ENCODE measurements around the gene ASS1.

The ASS1 gene

DNA sequence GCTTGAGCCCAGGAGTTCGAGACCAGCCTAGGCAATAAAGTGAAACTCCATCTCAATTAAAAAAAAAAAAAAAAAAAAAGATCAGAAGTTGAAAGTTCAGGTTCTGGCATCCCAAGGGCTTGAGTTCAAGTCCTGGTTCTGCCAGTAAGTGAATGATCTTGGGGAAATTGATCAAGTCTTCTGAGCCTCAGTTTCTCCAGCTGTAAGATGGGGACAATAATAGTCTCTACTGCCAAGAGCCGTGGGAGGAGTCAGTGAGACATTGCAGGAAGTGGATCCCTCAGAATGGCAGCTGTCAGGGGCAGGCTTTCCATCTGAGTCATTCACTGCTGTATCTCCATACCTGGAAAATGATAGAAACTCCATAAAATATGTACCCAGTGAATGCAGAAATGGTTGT lies 96.8 kb downstream of the ASS1 start:
- Histone ChIP-seq H3K4me3 (ENCODE audit: low read length) (no peak overlapping the region), H3K4me2 (ENCODE audit: low read length) (no peak overlapping the region), H3F3A (ENCODE audit: control insufficient read depth, insufficient read depth) (no peaks in the 10 kb centered on the region), H3K9me3 (ENCODE audit: control insufficient read depth, insufficient read depth, low read length) (no peaks in the 10 kb centered on the region), H3K27me3 (ENCODE audit: control insufficient read depth, low read length) (peaks cover 21% of the 10 kb centered on the region), H3K9me2 (replicated peaks; ENCODE audit: control insufficient read depth, low read length) (no peaks in the 10 kb centered on the region), H4K20me1 (ENCODE audit: control insufficient read depth, insufficient read depth, low read depth, low read length) (no peaks in the 10 kb centered on the region), H3K79me2 (ENCODE audit: control insufficient read depth, low read length) (no peaks in the 10 kb centered on the region), H3K4me1 (ENCODE audit: control insufficient read depth, low read length) (no peaks in the 10 kb centered on the region), H3K27ac (ENCODE audit: low read depth, low read length) (no peak overlapping the region), H3K36me3 (ENCODE audit: control insufficient read depth, low read length) (no peaks in the 10 kb centered on the region)
- no peak for TF ChIP-seq EZH2phosphoT487 (IDR thresholded peaks at IDR 0.05; ENCODE audit: borderline replicate concordance, low read length)
- TF ChIP-seq, protein P1, sequence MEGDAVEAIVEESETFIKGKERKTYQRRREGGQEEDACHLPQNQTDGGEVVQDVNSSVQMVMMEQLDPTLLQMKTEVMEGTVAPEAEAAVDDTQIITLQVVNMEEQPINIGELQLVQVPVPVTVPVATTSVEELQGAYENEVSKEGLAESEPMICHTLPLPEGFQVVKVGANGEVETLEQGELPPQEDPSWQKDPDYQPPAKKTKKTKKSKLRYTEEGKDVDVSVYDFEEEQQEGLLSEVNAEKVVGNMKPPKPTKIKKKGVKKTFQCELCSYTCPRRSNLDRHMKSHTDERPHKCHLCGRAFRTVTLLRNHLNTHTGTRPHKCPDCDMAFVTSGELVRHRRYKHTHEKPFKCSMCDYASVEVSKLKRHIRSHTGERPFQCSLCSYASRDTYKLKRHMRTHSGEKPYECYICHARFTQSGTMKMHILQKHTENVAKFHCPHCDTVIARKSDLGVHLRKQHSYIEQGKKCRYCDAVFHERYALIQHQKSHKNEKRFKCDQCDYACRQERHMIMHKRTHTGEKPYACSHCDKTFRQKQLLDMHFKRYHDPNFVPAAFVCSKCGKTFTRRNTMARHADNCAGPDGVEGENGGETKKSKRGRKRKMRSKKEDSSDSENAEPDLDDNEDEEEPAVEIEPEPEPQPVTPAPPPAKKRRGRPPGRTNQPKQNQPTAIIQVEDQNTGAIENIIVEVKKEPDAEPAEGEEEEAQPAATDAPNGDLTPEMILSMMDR (IDR thresholded peaks at IDR 0.05; ENCODE audit: low read depth, low read length, poor library complexity, severe bottlenecking): no peak

DNA sequence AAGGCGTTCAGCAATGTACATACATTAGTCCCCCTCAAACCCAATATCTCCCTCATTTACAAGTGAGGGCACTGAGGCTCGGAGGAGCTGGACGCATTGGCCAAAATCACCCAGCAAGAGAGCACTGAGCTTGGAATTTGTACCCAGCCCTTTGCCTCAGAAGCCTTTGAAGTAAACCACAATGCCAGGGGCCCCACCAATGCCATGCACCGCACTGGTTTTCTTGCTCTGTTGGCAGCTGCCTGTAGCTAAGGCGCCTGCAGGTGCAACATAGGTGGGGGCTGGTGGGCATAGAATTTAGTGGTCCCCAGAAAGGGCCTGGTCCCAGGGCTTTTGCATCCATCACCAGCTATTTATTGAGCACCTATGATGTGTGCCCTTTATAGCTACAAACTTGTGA lies 97.3 kb downstream of the ASS1 start:
- H3K4me1 ChIP-seq (ENCODE audit: control insufficient read depth, low read length): no peaks in the 10 kb centered on the region
- H4K20me1 ChIP-seq (ENCODE audit: control insufficient read depth, insufficient read depth, low read depth, low read length): no peaks in the 10 kb centered on the region
- H3F3A ChIP-seq (ENCODE audit: control insufficient read depth, insufficient read depth): no peaks in the 10 kb centered on the region
- H3K9me3 ChIP-seq (ENCODE audit: control insufficient read depth, insufficient read depth, low read length): no peaks in the 10 kb centered on the region
- no peak overlapping the region for H3K4me3 ChIP-seq (ENCODE audit: low read length)
- peaks cover 19% of the 10 kb centered on the region for H3K27me3 ChIP-seq (ENCODE audit: control insufficient read depth, low read length)
- no peaks in the 10 kb centered on the region for H3K9me2 ChIP-seq (replicated peaks; ENCODE audit: control insufficient read depth, low read length)
- no peak overlapping the region for H3K4me2 ChIP-seq (ENCODE audit: low read length)
- H3K36me3 ChIP-seq (ENCODE audit: control insufficient read depth, low read length): no peaks in the 10 kb centered on the region
- H3K27ac ChIP-seq (ENCODE audit: low read depth, low read length): no peak overlapping the region
- H3K79me2 ChIP-seq (ENCODE audit: control insufficient read depth, low read length): no peaks in the 10 kb centered on the region
- no peak for TF ChIP-seq EZH2phosphoT487 (IDR thresholded peaks at IDR 0.05; ENCODE audit: borderline replicate concordance, low read length)
- TF ChIP-seq, protein P1 (IDR thresholded peaks at IDR 0.05; ENCODE audit: low read depth, low read length, poor library complexity, severe bottlenecking): no peak

DNA sequence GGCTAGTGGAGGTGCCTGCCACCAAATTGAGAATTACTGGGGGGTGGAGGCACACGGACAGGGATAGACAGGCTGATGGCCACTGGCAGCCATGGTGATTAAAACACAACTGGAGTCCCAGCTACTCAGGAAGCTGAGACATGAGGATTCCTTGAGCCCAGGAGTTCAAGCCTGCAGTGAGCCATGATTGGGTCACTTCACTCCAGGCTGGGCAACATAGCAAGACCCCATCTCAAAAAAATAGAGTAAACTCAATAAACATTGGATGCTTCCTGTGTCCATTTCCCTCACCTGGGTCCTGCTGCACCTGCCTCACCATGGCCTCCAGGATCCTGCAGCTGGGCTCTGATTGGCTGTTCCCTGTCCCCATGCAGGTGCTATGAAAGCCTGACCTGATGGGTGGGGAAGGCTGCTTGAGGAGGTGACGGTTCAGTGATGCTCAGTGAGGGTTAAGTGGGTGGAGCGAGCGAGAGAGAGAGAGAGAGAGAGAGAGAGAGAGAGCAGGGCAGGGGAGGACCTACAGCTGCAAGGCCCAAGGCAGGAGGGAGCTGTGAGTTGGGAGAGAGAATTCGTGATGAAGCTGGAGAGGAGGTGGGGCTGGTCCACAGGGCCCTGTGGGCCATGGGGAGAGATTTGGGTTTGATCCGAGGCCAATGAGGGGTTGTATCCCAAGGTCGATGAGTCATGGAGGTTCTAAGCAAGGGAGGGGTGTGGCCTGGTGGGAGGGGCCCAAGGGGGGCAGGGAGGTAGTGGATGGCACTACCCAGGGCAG lies 97.9 kb downstream of the ASS1 start:
- Histone ChIP-seq H3K9me3 (ENCODE audit: control insufficient read depth, insufficient read depth, low read length) (no peaks in the 10 kb centered on the region), H4K20me1 (ENCODE audit: control insufficient read depth, insufficient read depth, low read depth, low read length) (no peaks in the 10 kb centered on the region), H3K79me2 (ENCODE audit: control insufficient read depth, low read length) (no peaks in the 10 kb centered on the region), H3K4me1 (ENCODE audit: control insufficient read depth, low read length) (no peaks in the 10 kb centered on the region), H3F3A (ENCODE audit: control insufficient read depth, insufficient read depth) (no peaks in the 10 kb centered on the region), H3K27me3 (ENCODE audit: control insufficient read depth, low read length) (peaks cover 13% of the 10 kb centered on the region), H3K4me2 (ENCODE audit: low read length) (no peak overlapping the region), H3K27ac (ENCODE audit: low read depth, low read length) (no peak overlapping the region), H3K9me2 (replicated peaks; ENCODE audit: control insufficient read depth, low read length) (no peaks in the 10 kb centered on the region), H3K4me3 (ENCODE audit: low read length) (no peak overlapping the region), H3K36me3 (ENCODE audit: control insufficient read depth, low read length) (no peaks in the 10 kb centered on the region)
- no peak for TF ChIP-seq EZH2phosphoT487 (IDR thresholded peaks at IDR 0.05; ENCODE audit: borderline replicate concordance, low read length)
- TF ChIP-seq, protein P1 (IDR thresholded peaks at IDR 0.05; ENCODE audit: low read depth, low read length, poor library complexity, severe bottlenecking): no peak
